Naive thymus-derived CD4-positive, alpha-beta T cell (primary cell): ENCODE results near the gene ZSWIM6. TPM values are rescaled to one million over a fixed set of nuclear protein-coding genes. Genes with fewer than 3 reads are reported as not detected.

Source experiments
- ATAC-seq: fragments of 150-1000 bp; cut with Tn5 transposase; 2 replicates; pipeline ENCODE4 v1.10.0; 2021; ENCODE audit warnings: mild to moderate bottlenecking, moderate library complexity
- CTCF ChIA-PET: fragments of 350-600 bp; sonication (Branson Sonifier 250); formaldehyde crosslinking; loops from one replicate; lab custom pipeline; 2021; ENCODE audit warnings: antibody characterized with exemption; lab: Charles Lee
- POLR2A ChIA-PET: fragments of 350-600 bp; sonication (Branson Sonifier 250); formaldehyde crosslinking; loops from one replicate; lab custom pipeline; 2021; ENCODE audit warnings: antibody characterized with exemption, inconsistent platforms; lab: Charles Lee
- DNase-seq, 9 donors: peaks; one replicate each; pipeline versions ENCODE4 v3.0.0 to v3.0.0-alpha.2; 2020 to 2022; ENCODE audit warnings: mixed read lengths in 1 of 9
- H3K27ac ChIP-seq: one replicate; pipeline ENCODE4 v1.7.0; 2013; ENCODE audit warnings: mild to moderate bottlenecking, low read depth, low read length, moderate library complexity
- H3K27me3 ChIP-seq, 2 donors: one replicate each; pipeline ENCODE4 v1.7.0; 2013; ENCODE audit warnings: low read length in 2 of 2, mild to moderate bottlenecking in 2 of 2, moderate library complexity in 2 of 2; ENCODE audit not compliant: control insufficient read depth in 2 of 2, insufficient read depth in 2 of 2
- H3K36me3 ChIP-seq, 3 experiments: 1 replicate in 2 of 3; 2 replicates in 1 of 3; pipeline ENCODE4 v1.7.0; 2013; ENCODE audit warnings: low read length in 3 of 3, mild to moderate bottlenecking in 3 of 3, moderate library complexity in 1 of 3; ENCODE audit not compliant: insufficient read depth in 3 of 3, control insufficient read depth in 2 of 3
- H3K4me1 ChIP-seq, 2 donors: one replicate each; pipeline ENCODE4 v1.7.0; 2013; ENCODE audit warnings: low read length in 2 of 2, mild to moderate bottlenecking in 2 of 2, moderate library complexity in 1 of 2; ENCODE audit not compliant: control insufficient read depth in 2 of 2, insufficient read depth in 2 of 2
- H3K4me3 ChIP-seq: 2 replicates; pipeline ENCODE4 v1.7.0; 2013; ENCODE audit warnings: mild to moderate bottlenecking, low read length
- H3K9me3 ChIP-seq, 3 experiments: 1 replicate in 2 of 3; 2 replicates in 1 of 3; pipeline ENCODE4 v1.7.0; 2013; ENCODE audit warnings: low read length in 3 of 3; ENCODE audit not compliant: control insufficient read depth in 2 of 3
- H3K27ac Mint-ChIP-seq, 9 donors: one replicate each; pipeline ENCODE4 v1.8.0; 2020 to 2022; ENCODE audit warnings: mixed read lengths in 9 of 9, mild to moderate bottlenecking in 8 of 9, moderate library complexity in 5 of 9, inconsistent platforms in 2 of 9
- H3K27me3 Mint-ChIP-seq, 5 donors: one replicate each; pipeline ENCODE4 v1.8.0; 2021 to 2022; ENCODE audit warnings: mixed read lengths in 5 of 5, mild to moderate bottlenecking in 1 of 5
- H3K36me3 Mint-ChIP-seq, 5 donors: one replicate each; pipeline ENCODE4 v1.8.0; 2020 to 2022; ENCODE audit warnings: mixed read lengths in 5 of 5, mild to moderate bottlenecking in 3 of 5, inconsistent platforms in 1 of 5
- H3K4me1 Mint-ChIP-seq, 7 donors: one replicate each; pipeline ENCODE4 v1.8.0; 2020 to 2022; ENCODE audit warnings: mixed read lengths in 7 of 7, mild to moderate bottlenecking in 3 of 7, inconsistent platforms in 1 of 7
- H3K4me3 Mint-ChIP-seq, 10 donors: one replicate each; pipeline ENCODE4 v1.8.0; 2020 to 2022; ENCODE audit warnings: mild to moderate bottlenecking in 10 of 10, mixed read lengths in 10 of 10, moderate library complexity in 6 of 10, inconsistent platforms in 2 of 10
- H3K9me3 Mint-ChIP-seq, 11 donors: one replicate each; pipeline ENCODE4 v1.8.0; 2020 to 2022; ENCODE audit warnings: mixed read lengths in 11 of 11, mild to moderate bottlenecking in 4 of 11, inconsistent platforms in 1 of 11, moderate library complexity in 1 of 11
- intact Hi-C, 2 donors: fragments of 100-400 bp; cut with micrococcal nuclease; formaldehyde crosslinking; loops; one replicate each; pipeline ENCODE4 v1.15.1; 2023
- polyA plus RNA-seq, 2 donors: library from polyadenylated mRNA; unstranded; fragments of 300-500 nt; fragmentation: Illumina TruSeq; gene quantifications; one replicate each; pipeline ENCODE4 v1.2.3, GENCODE V29; 2021
- total RNA-seq, 6 experiments: library from RNA in 5 of 6; stranded (reverse) in 5 of 6; gene quantifications; 1 replicate in 5 of 6; 2 replicates in 1 of 6; pipeline ENCODE4 v1.2.3 and lab custom pipeline; 2021 to 2026

The ZSWIM6 gene
- total and polyA plus RNA-seq, 7 experiments from 2014 or later: 0.29 to 18.5 (median 8.2) TPM

DNA sequence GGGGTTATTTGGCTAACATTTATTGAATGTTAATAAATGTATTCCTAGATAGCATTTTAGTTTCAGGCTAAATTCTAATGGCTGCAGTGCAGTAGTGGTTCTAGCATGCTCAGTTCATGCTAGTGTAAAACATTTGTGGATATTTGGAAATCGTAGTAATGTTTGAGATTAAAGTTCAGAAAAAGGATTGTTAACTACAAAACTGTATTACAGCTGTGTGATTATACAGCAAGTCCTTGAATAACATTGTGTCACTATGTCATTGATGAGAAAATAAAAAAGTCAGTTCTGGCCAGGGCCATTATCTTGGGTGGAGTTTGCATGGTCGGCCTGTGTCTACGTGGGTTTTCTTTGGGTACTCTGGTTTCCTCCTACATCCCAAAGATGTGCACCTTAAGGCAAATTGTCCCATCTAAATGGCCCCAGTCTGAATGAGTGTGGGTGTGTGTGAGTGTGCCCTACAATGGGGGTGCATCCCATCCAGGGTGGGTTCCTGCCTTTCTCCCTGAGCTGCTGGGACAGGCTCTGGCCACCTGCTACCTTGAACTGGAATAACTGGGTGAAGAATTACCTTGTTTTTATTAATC lies 8.8 kb downstream of the ZSWIM6 start:
- Mint-ChIP-seq H3K9me3 (peaks cover 0 to 4% (median 0%) of the 10 kb centered on the region in 11 donors), H3K27ac (no peak overlapping the region), H3K27me3 (peaks cover 0 to 5% (median 0%) of the 10 kb centered on the region in 5 donors), H3K4me1 (peaks cover 0 to 73% (median 56%) of the 10 kb centered on the region in 7 donors), H3K4me3 (no peak overlapping the region), H3K36me3 (peaks cover 0 to 13% (median 5%) of the 10 kb centered on the region in 5 donors)
- ChIA-PET POLR2A (interaction anchor here (1.1 kb wide), 1 partner anchor 14 kb away, joined by 3 read pairs; no protein-coding TSS in a partner anchor), CTCF (interaction anchor here (0.6 kb wide), 1 partner anchor 318 kb away, joined by 3 read pairs; no protein-coding TSS in a partner anchor)
- Histone ChIP-seq H3K9me3 (no peaks in the 10 kb centered on the region), H3K36me3 (no peaks in the 10 kb centered on the region), H3K4me1 (no peaks in the 10 kb centered on the region), H3K27me3 (no peaks in the 10 kb centered on the region), H3K27ac (no peak overlapping the region), H3K4me3 (no peak overlapping the region)
- intact Hi-C loops: no loop called here
- no peak for DNase-seq
- no peak for ATAC-seq

DNA sequence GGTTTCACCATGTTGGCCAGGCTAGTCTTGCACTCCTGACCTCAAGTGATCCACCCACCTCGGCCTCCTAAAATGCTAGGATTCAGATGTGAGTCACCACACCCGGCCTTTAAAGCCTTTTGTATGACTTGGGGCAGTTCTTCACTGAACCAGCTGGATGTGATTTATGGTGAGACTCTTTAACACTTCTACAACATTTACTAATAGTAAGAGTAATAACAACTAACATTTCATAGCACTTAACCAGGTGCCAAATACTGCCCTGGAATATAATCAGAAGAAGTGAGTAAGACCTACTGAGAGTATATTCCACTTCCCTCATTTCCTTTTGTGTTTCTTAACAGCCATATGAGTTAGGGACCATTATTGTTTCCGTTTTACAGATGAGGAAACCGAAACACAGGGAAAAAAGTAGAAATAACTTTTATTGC lies 10.0 kb downstream of the ZSWIM6 start:
- POLR2A ChIA-PET: interaction anchor here (1.1 to 1.2 kb wide), 2 partner anchors 8 to 13 kb away, joined by 3 read pairs; no protein-coding TSS in a partner anchor
- Mint-ChIP-seq H3K4me3 (no peak overlapping the region), H3K36me3 (peaks cover 0 to 4% (median 0%) of the 10 kb centered on the region in 5 donors), H3K4me1 (peaks cover 0 to 82% (median 62%) of the 10 kb centered on the region in 7 donors), H3K27ac (no peak overlapping the region), H3K27me3 (no peaks in the 10 kb centered on the region), H3K9me3 (peaks cover 0 to 2% (median 0%) of the 10 kb centered on the region in 11 donors)
- DNase-seq (no peak), ATAC-seq (peak; percentile 69)
- CTCF ChIA-PET: no interaction called here
- H3K36me3 ChIP-seq: no peaks in the 10 kb centered on the region
- intact Hi-C loops: no loop called here
- no peaks in the 10 kb centered on the region for H3K27me3 ChIP-seq
- no peak overlapping the region for H3K4me3 ChIP-seq
- H3K4me1 ChIP-seq: no peaks in the 10 kb centered on the region
- no peak overlapping the region for H3K27ac ChIP-seq
- H3K9me3 ChIP-seq: no peaks in the 10 kb centered on the region

DNA sequence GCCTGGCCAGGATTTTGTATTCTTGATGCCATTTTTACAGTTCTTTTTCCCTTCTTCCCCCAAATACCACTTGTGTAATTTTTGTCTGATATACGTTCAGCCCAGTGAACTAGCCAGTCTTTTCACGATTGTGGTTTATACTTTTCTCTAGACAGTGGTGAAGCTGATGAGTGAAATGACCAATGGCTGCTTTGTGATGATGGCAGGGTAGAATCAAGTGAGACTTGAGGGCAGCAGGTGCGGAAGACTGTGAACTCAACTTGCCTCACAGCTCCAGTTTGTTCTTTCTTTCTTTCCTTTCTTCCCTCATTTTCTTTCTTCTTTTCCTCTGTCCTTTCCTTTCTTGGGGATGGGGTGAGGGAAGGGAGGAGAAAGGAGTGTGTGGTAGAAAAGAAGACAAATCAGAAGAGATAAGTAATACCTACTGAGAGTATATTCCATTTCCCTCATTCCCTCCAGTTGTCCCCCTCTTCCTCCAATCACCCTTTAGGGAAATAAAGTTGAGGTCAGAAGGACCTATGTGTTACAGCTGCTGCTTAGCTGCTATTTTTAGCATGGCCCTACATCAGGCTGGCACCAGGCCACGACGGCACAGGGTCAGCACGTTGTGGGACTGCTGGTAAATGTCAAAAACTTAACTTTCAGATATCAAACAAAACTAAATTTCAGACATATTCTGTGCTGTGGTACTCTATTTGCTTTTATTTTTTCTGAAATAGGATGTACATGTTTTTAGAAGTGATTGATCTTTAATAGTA lies 12.3 kb downstream of the ZSWIM6 start:
- Histone ChIP-seq H3K4me3 (no peak overlapping the region), H3K27ac (no peak overlapping the region), H3K9me3 (no peaks in the 10 kb centered on the region), H3K4me1 (no peaks in the 10 kb centered on the region), H3K27me3 (no peaks in the 10 kb centered on the region), H3K36me3 (no peaks in the 10 kb centered on the region)
- intact Hi-C loops: no loop called here
- Mint-ChIP-seq H3K9me3 (peaks cover 0 to 4% (median 0%) of the 10 kb centered on the region in 11 donors), H3K27ac (no peak overlapping the region), H3K4me1 (peaks cover 0 to 80% (median 63%) of the 10 kb centered on the region in 7 donors), H3K27me3 (no peaks in the 10 kb centered on the region), H3K36me3 (no peaks in the 10 kb centered on the region), H3K4me3 (no peak overlapping the region)
- POLR2A ChIA-PET: no interaction called here
- no peak for ATAC-seq
- CTCF ChIA-PET: no interaction called here
- no peak for DNase-seq

DNA sequence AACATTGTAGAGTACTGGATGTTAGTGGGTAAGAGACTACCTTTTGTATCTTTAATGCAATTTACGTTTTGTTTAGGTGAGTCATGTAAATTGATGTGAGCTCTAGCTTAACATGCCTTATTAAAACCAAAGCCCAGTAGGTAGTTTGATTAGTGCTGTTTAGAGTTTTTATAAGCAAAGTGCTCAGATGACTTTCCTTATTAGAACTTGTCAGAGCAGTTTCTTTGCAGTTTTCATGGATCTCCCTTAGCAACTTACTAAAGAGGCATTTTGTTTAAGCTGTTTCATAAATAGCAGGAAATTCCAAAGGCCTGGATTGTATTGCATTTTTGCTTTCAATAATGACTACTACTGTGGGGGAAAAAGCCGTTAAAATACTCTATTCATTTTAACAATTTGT lies 14.5 kb downstream of the ZSWIM6 start:
- Histone ChIP-seq H3K27ac (no peak overlapping the region), H3K4me1 (no peaks in the 10 kb centered on the region), H3K36me3 (no peaks in the 10 kb centered on the region), H3K9me3 (no peaks in the 10 kb centered on the region), H3K27me3 (no peaks in the 10 kb centered on the region), H3K4me3 (no peak overlapping the region)
- CTCF ChIA-PET: interaction anchor here (1.5 kb wide), 1 partner anchor 12 kb away, joined by 4 read pairs; no protein-coding TSS in a partner anchor
- no peaks in the 10 kb centered on the region for H3K36me3 Mint-ChIP-seq
- H3K4me1 Mint-ChIP-seq: peaks cover 0 to 85% (median 60%) of the 10 kb centered on the region in 7 donors
- H3K4me3 Mint-ChIP-seq: no peak overlapping the region
- POLR2A ChIA-PET: interaction anchor here (1.3 kb wide), 1 partner anchor 15 kb away, joined by 6 read pairs; the partner anchor contains the start of gene ZSWIM6
- intact Hi-C loops: no loop called here
- peaks cover 0 to 4% (median 0%) of the 10 kb centered on the region in 11 donors for H3K9me3 Mint-ChIP-seq
- DNase-seq (no peak), ATAC-seq (no peak)
- H3K27ac Mint-ChIP-seq: no peak overlapping the region
- no peaks in the 10 kb centered on the region for H3K27me3 Mint-ChIP-seq

GRCh38 chr5:61347080-61347479 lies 15.0 kb downstream of the ZSWIM6 start:
- Mint-ChIP-seq H3K4me1 (peaks cover under 1 to 90% (median 65%) of the 10 kb centered on the region in 7 donors), H3K27me3 (no peaks in the 10 kb centered on the region), H3K27ac (no peak overlapping the region), H3K36me3 (no peaks in the 10 kb centered on the region), H3K4me3 (no peak overlapping the region), H3K9me3 (peaks cover 0 to 4% (median 0%) of the 10 kb centered on the region in 11 donors)
- POLR2A ChIA-PET: interaction anchor here (1.3 kb wide), 1 partner anchor 15 kb away, joined by 6 read pairs; the partner anchor contains the start of gene ZSWIM6
- H3K27me3 ChIP-seq: no peaks in the 10 kb centered on the region
- intact Hi-C loops: no loop called here
- no peak overlapping the region for H3K27ac ChIP-seq
- DNase-seq (no peak), ATAC-seq (peak; percentile 12)
- no peaks in the 10 kb centered on the region for H3K36me3 ChIP-seq
- no peak overlapping the region for H3K4me3 ChIP-seq
- no peaks in the 10 kb centered on the region for H3K9me3 ChIP-seq
- CTCF ChIA-PET: interaction anchor here (1.5 kb wide), 1 partner anchor 11 kb away, joined by 4 read pairs; no protein-coding TSS in a partner anchor
- H3K4me1 ChIP-seq: peaks cover 0 to 3% of the 10 kb centered on the region in 2 donors

DNA sequence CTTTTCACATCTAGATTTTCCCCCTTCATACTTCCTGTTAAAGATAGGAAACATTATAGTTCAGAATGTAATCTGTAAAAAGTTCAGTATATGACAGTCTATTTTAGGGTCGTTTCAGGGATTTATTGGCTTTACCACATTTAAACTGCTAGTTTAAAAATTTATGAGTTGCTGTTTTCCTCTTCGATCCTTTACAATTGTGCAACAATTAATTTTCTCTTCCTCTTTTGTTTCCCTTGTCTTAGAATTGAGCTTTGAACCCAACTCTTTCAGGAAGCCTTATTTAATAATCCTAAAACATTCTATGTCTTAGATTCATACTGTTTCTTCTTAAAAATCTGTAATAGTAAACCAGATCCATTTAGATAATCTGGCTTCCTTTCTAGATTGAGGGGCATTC lies 16.4 kb downstream of the ZSWIM6 start:
- peaks cover 0 to 3% of the 10 kb centered on the region in 2 donors for H3K4me1 ChIP-seq
- intact Hi-C loops: no loop called here
- peaks cover 0 to 4% (median 0%) of the 10 kb centered on the region in 5 donors for H3K36me3 Mint-ChIP-seq
- no peak for ATAC-seq
- DNase-seq: no peak
- ChIA-PET POLR2A (interaction anchor here (1.2 kb wide), 1 partner anchor 11 kb away, joined by 4 read pairs; no protein-coding TSS in a partner anchor), CTCF (no interaction called here)
- no peaks in the 10 kb centered on the region for H3K36me3 ChIP-seq
- H3K27me3 ChIP-seq: no peaks in the 10 kb centered on the region
- peak overlapping the region in 2 of 10 donors; percentile 4 to 23 for H3K4me3 Mint-ChIP-seq
- H3K9me3 ChIP-seq: no peaks in the 10 kb centered on the region
- H3K4me1 Mint-ChIP-seq: peaks cover 2 to 88% (median 76%) of the 10 kb centered on the region in 7 donors
- H3K9me3 Mint-ChIP-seq: peaks cover 0 to 4% (median 0%) of the 10 kb centered on the region in 11 donors
- H3K27me3 Mint-ChIP-seq: no peaks in the 10 kb centered on the region
- peak overlapping the region in 1 of 9 donors; percentile 26 for H3K27ac Mint-ChIP-seq
- no peak overlapping the region for H3K4me3 ChIP-seq
- H3K27ac ChIP-seq: no peak overlapping the region
